Astrocyte (in vitro differentiated cells and primary cell): ENCODE data around the gene TRAPPC3. TPM values are rescaled to one million over a fixed set of nuclear protein-coding genes. Genes with fewer than 3 reads are reported as not detected.

Experiments
- DNase-seq: peaks from one replicate; pipeline ENCODE4 v3.0.0-alpha.2; 2010; ENCODE audit warnings: low read depth
- FAIRE-seq: peaks from 2 replicates; lab custom pipeline; 2011; peaks lifted over from hg19 to GRCh38; lab: Jason Lieb, UNC
- H2AFZ ChIP-seq: 2 replicates; pipeline ENCODE4 v1.6.0; 2012; ENCODE audit warnings: low read depth, low read length, inconsistent platforms
- H3K27ac ChIP-seq: 2 replicates; pipeline ENCODE4 v1.5.1; 2011; ENCODE audit warnings: low read depth, low read length, inconsistent platforms
- H3K27me3 ChIP-seq: 2 replicates; pipeline ENCODE4 v1.6.0; 2011; ENCODE audit warnings: low read length, inconsistent platforms; ENCODE audit not compliant: insufficient read depth
- H3K36me3 ChIP-seq: 2 replicates; pipeline ENCODE4 v1.5.1; 2011; ENCODE audit warnings: low read length, inconsistent platforms; ENCODE audit not compliant: insufficient read depth
- H3K4me1 ChIP-seq: 2 replicates; pipeline ENCODE4 v1.5.1; 2011; ENCODE audit warnings: low read length, inconsistent platforms; ENCODE audit not compliant: insufficient read depth
- H3K4me2 ChIP-seq: 2 replicates; pipeline ENCODE4 v1.6.0; 2012; ENCODE audit warnings: low read length, inconsistent platforms
- H3K4me3 ChIP-seq: 2 replicates; pipeline ENCODE4 v1.5.1; 2011; ENCODE audit warnings: low read depth, mild to moderate bottlenecking, low read length, inconsistent platforms; ENCODE audit not compliant: insufficient read depth
- H3K79me2 ChIP-seq: 2 replicates; pipeline ENCODE4 v1.6.0; 2012; ENCODE audit warnings: mild to moderate bottlenecking, low read length, inconsistent platforms; ENCODE audit not compliant: insufficient read depth
- H3K9ac ChIP-seq: 2 replicates; pipeline ENCODE4 v1.6.0; 2012; ENCODE audit warnings: mild to moderate bottlenecking, low read length, inconsistent platforms
- H3K9me3 ChIP-seq: 2 replicates; pipeline ENCODE4 v1.5.1; 2012; ENCODE audit warnings: low read depth, mild to moderate bottlenecking, low read length, inconsistent platforms; ENCODE audit not compliant: insufficient read depth
- H4K20me1 ChIP-seq: 2 replicates; pipeline ENCODE4 v1.6.0; 2012; ENCODE audit warnings: low read length, inconsistent platforms; ENCODE audit not compliant: insufficient read depth
- H3K27ac Mint-ChIP-seq: one replicate; pipeline ENCODE4 v1.8.0; 2021; ENCODE audit warnings: mild to moderate bottlenecking, mixed read lengths; ENCODE audit not compliant: unreplicated experiment
- H3K27me3 Mint-ChIP-seq: one replicate; pipeline ENCODE4 v1.8.0; 2021; ENCODE audit warnings: low read depth, mixed read lengths; ENCODE audit not compliant: unreplicated experiment
- H3K36me3 Mint-ChIP-seq: one replicate; pipeline ENCODE4 v1.8.0; 2021; ENCODE audit warnings: low read depth, mixed read lengths; ENCODE audit not compliant: unreplicated experiment
- H3K4me1 Mint-ChIP-seq: one replicate; pipeline ENCODE4 v1.8.0; 2021; ENCODE audit warnings: low read depth, mixed read lengths; ENCODE audit not compliant: unreplicated experiment
- H3K4me3 Mint-ChIP-seq: one replicate; pipeline ENCODE4 v1.8.0; 2021; ENCODE audit warnings: mild to moderate bottlenecking, moderate library complexity, mixed read lengths; ENCODE audit not compliant: unreplicated experiment
- H3K9me3 Mint-ChIP-seq: one replicate; pipeline ENCODE4 v1.8.0; 2021; ENCODE audit warnings: mild to moderate bottlenecking, mixed read lengths; ENCODE audit not compliant: unreplicated experiment
- CTCF ChIP-seq: IDR thresholded peaks from 2 replicates; pipeline ENCODE4 v1.5.1; 2011; ENCODE audit warnings: low read depth, mild to moderate bottlenecking, inconsistent platforms, low read length, moderate library complexity; ENCODE audit not compliant: insufficient read depth
- EZH2 ChIP-seq: IDR thresholded peaks from 2 replicates; pipeline ENCODE4 v1.6.1; 2012; ENCODE audit warnings: mild to moderate bottlenecking, low read length, inconsistent platforms; ENCODE audit not compliant: insufficient read depth
- total RNA-seq: library from RNA; stranded (reverse); gene quantifications from 2 replicates; pipeline ENCODE4 v1.2.1, GENCODE V29; 2021

Gene TRAPPC3
- total RNA-seq, 1 donor from 2014 or later: 87.1 TPM

DNA sequence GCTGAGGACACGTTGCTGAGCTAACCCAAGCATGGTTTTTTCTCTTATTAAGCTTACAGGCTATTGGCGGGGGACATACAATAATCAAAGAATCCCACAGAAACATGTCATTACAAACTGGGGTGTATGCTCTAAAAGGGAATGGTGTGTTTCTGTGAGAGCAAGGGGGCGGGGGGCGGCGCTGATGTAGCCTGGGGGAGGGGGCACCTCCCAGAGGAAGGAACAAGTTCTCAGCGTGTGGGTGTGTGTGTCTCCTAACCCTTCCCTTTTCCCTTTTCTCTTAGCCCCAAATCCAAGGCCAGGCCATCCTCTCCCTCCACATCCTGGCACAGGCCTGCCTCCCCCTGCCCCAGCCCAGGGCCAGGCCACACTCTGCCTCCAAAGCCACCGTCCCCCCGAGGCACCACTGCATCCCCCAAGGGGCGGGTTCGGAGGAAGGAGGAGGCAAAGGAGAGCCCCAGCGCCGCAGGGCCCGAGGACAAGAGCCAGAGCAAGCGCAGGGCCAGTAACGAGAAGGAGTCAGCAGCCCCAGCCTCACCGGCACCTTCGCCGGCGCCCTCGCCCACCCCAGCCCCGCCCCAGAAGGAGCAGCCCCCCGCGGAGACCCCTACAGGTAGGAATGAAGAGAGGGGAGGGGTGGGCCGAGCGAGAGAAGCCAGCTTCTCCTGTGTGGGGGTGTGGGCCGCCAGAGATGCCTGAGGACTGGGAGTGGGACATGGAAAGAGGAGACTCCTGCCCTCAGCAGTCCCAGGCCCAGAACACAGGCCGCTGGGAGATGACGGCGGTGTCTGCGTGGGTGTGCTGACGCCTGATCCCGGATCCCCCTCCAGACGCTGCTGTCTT lies 28.5 kb upstream of the TRAPPC3 start:
- peaks cover 41% of the 10 kb centered on the region for H3K36me3 ChIP-seq
- H3K27ac Mint-ChIP-seq: peak overlapping the region; percentile 34
- FAIRE-seq: no peak

GRCh38 chr1:36176106-36176949 lies 27.0 kb upstream of the TRAPPC3 start:
- Mint-ChIP-seq H3K4me1 (peaks cover 27% of the 10 kb centered on the region), H3K27me3 (no peaks in the 10 kb centered on the region), H3K36me3 (peaks cover 39% of the 10 kb centered on the region), H3K4me3 (no peak overlapping the region), H3K9me3 (no peaks in the 10 kb centered on the region), H3K27ac (peak overlapping the region; percentile 47)
- DNase-seq (no peak), FAIRE-seq (no peak)
- Histone ChIP-seq H3K4me3 (no peak overlapping the region), H4K20me1 (peaks cover 86% of the 10 kb centered on the region), H3K27me3 (no peaks in the 10 kb centered on the region), H3K36me3 (peaks cover 47% of the 10 kb centered on the region), H3K4me1 (peaks cover 38% of the 10 kb centered on the region), H3K4me2 (no peak overlapping the region), H3K9ac (peak overlapping the region; percentile 52), H2AFZ (no peak overlapping the region), H3K27ac (peak overlapping the region; percentile 74), H3K79me2 (peaks cover 61% of the 10 kb centered on the region), H3K9me3 (no peaks in the 10 kb centered on the region)
- no peak for TF ChIP-seq EZH2

More for the DNA sequence above, 28.5 kb upstream of the TRAPPC3 start:
- H3K27me3 ChIP-seq: no peaks in the 10 kb centered on the region
- Mint-ChIP-seq H3K4me1 (peaks cover 23% of the 10 kb centered on the region), H3K36me3 (peaks cover 34% of the 10 kb centered on the region), H3K9me3 (no peaks in the 10 kb centered on the region), H3K27me3 (no peaks in the 10 kb centered on the region), H3K4me3 (no peak overlapping the region)
- peaks cover 72% of the 10 kb centered on the region for H4K20me1 ChIP-seq
- no peak overlapping the region for H3K4me3 ChIP-seq
- H3K4me1 ChIP-seq: peaks cover 28% of the 10 kb centered on the region
- H3K4me2 ChIP-seq: no peak overlapping the region
- H3K9ac ChIP-seq: no peak overlapping the region
- no peak for DNase-seq
- H3K79me2 ChIP-seq: peaks cover 49% of the 10 kb centered on the region
- TF ChIP-seq CTCF (no peak), EZH2 (no peak)
- H3K9me3 ChIP-seq: no peaks in the 10 kb centered on the region
- no peak overlapping the region for H2AFZ ChIP-seq
- no peak overlapping the region for H3K27ac ChIP-seq
